Measurements from ENCODE around the gene PRRC2A.
"Not testable (repeated sequence)": the region's sequence is repeated elsewhere in the genome, so short reads cannot be mapped to it uniquely, and the experiment has no call there.

Gene PRRC2A

GRCh38 chr6:31586008-31586407 is 34.5 kb upstream of the PRRC2A start, which contains the start of gene LST1:
TSS of gene LST1 (plus strand) at chr6:31586277. CDS start at chr6:31587300, 1,023 bp downstream.
- no peak for DNase-seq

DNA sequence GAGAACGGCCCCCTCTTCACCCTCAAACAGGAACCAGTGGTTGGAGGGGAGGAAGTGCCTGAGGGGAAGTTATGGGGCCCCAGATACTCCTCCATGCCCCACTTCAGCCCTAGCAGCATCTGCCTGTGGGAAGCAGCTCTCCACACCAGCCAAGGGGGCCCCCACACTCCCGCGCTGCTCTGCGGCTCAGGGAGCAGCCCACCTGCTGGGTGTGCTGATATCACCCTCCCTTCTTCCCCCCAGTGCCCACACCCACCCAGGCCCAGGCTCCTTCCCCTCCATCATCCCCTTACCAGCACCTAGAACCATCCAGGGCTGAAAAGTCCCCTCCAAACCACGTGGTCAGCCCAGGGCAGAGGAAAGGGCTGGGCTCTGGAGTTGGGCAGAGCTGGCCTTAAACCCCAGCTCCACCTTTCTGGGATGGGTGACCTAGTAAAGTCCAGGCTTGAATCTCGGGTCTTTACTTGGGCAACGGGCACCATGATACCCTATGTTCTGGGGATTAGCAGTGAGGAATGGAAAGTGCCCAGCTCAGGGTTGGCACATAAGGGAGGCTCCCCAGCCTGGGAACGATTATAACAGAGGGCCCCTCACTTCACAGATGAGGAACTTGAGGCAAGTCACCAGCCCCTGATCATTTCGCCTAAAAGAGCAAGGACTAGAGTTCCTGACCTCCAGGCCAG is 33.8 kb upstream of the PRRC2A start:
- no peak for DNase-seq

- no peak for DNase-seq
Measured at GRCh38 chr6:31587791-31588777, 32.4 kb upstream of the PRRC2A start.

- DNase-seq, result no peak
Measured at GRCh38 chr6:31588871-31589650, 31.5 kb upstream of the PRRC2A start.

- DNase-seq, result not testable (repeated sequence)
Measured at GRCh38 chr6:31590691-31591090, 29.8 kb upstream of the PRRC2A start.

DNA sequence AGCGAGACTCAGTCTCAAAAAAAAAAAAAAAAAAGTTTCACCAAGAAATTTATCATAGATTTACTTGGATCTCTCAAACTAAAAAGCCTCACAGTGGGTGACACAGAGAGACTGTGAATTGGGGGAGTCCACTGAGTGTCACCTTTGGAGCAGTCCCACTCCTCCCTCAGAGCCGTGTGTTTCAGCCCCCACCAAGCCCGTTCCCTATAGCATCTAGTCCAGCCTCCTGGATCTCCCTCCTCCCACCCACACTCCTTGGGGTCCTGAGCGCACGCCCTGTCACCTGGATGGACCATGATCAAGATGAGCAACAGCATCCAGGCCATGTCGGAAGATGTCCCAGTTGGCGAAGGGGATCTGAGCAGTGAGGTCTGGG is 28.1 kb upstream of the PRRC2A start:
- no peak for DNase-seq

GRCh38 chr6:31597006-31597405 is 23.5 kb upstream of the PRRC2A start:
- DNase-seq, result peak; percentile 29

DNA sequence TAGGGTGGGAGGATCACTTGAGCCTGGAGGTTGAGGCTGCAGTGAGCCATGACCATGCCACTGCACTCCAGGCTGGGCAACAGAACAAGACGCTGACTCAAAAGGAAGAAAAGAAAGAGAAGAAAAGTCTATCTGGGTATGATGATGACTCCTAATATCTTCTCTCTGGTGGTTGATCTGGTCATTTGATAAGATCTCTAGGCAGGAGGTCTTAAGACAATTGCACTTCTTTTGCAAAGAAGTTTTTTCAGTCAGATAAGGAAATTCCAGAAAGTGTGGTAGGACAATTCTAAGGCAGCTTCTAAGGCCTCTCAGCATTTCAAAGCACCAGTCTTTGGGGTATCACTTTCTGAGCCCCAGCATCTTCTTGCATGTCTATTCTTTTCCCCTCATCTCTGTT is 13.2 kb upstream of the PRRC2A start:
- no peak for DNase-seq

DNA sequence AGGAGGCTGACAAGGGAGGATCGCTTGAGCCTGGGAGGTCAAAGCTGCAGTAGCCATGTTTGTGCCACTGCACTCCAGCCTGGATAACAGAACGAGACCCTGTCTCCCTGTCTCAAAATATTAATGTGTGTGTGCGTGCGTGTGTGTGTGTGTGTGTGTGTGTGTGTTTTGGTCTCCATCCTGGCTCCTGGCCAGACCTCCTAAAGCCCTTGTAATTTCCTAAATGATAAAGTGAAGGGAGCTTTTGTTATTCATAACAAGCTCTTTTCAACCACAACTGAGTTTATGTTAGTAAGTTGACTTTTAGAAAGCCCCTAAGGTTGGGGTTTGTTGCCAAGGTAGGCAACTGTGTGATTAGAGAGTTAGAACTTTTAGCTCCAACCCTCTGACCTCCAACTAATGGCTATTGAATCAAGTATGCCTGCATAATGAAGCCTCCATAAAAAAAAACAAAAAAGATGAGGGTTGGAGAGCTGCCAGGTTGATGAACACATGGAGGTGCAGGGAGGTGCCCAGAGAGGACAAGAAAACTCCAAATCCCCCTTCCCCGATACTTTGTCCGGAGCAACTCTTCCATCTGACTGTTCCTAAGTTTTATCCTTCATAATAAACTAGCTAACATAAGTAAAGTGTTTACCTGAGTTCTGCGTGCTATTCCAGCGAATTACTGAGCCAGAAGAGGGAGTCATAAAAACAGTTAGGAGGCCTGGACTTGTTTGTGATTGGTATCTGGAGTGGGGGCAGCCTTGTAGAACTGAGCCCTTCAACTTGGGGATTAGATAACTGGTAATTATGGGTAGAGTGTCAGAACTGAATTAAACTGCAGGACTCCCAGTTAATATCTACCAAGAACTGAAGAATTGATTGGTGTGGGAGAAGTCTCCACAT is 10.8 kb upstream of the PRRC2A start:
- no peak for DNase-seq

DNA sequence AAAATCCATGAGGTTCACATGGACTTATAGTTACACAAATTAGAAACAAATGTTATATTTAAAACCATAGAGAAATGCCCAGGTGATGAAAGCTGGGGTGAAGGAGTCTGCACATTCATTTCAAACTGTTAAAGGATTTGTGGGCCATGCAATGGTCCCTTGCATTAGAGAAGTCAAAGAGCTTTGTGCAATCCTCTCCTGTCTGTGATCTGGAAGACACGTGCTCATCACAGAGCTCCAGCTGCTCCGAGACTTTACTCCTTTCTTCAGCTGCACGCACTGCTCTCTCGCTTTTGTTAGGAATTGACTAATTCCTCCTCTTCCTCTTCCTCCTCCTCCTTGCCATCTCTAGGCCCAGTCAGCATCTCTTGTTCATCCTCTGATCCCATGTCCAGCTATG is 9.5 kb upstream of the PRRC2A start:
- DNase-seq, result peak; percentile 10

DNA sequence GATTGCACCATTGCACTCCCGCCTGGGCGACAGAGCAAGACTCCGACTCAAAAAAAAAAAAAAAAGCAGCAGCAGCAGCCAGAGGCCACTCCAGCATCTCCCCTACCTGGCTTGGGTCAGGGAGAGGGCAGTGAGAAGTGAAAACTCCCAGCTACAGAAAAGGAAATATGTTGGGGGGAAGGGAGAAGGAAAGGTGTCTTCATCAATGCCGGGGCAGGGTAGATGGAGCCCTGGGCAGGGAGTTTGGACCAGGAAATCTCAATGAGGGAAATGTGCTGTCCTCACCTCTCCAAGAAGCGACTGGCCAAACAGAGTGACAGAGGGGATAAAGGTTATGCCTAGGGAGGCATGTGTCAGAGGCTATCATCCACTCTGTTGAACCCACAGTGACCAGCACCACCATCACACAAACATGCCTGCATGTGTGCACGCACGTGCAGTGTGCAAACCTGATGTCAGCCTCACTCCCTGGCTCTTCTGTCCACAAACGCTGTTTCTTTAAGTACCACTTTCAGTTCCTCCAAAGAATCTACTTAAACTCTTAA is 6.4 kb upstream of the PRRC2A start:
- DNase-seq, result no peak

DNA sequence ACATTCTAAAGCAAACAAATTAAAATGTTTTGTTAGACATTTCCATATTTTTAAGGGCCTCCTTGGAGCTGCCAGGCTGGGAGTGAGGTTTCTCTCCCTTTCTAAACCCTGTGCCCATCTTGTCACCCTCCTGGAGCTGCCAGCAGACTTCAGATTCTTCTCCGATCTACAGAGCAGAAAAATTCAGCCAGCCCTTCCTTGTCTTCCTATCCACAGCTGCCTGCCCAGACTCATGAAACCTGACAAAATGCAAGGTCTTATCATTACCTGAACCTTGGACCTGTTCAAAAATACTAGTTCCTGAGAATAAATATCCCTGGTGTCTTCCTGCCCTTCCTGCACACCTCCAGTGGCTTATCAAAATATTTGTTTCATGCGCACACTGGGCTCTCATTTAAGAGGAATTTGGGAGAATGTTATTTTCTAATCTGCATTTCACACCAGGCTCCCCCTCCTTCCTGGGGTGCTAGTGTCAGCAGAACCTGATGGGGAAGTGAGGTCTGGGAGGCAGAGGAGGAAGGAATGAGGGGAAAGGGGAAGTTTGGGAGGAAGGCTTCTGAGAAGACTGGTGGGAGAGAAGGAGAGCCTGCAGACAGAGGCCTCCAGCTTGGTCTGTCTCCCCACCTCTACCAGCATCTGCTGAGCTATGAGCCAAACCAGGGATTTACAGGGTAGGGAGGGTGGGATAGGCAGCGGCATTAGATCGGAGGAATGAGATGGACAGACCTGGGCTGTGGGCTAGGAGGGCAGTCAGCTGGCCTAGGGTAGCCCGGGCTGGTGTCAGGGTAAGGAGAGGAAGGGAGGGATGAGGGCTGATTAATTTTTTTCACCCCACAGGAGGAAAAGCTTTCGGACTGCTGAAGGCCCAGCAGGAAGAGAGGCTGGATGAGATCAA is 5.6 kb upstream of the PRRC2A start, which contains the start of gene AIF1:
Gene AIF1 (plus strand): TSS at position 551 of the 895 bp plus-strand sequence. CDS start 96 bp downstream, at position 647.
- no peak for DNase-seq

GRCh38 chr6:31615748-31616147 is 4.8 kb upstream of the PRRC2A start:
- DNase-seq, result no peak

GRCh38 chr6:31617010-31617409 is 3.5 kb upstream of the PRRC2A start:
- no peak for DNase-seq

- DNase-seq, result peak; percentile 98
Measured at GRCh38 chr6:31619805-31620585, 520 bp upstream of the PRRC2A start.

- no peak for DNase-seq
Measured at GRCh38 chr6:31621320-31621939, 915 bp downstream of the PRRC2A start.

DNA sequence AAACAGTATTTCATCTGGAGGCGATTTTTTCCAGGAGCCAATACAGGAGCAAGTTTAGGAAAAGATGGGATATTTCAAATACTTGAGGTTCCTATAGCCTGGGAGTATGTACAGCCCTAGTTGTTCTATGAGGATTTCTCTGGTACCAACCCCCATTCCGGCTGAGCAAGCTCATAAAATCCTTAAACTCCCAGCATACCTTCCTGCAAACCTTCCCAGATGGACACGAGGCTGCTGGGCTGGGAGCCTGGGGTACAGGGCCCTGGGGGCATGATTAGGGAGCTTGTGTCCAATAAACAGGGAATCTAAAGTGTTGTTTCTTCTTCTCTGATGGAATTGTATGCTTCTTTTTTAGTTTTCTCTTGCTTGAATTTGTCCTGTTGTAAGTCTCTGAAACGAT is 1.5 kb downstream of the PRRC2A start:
- peak; percentile 37 for DNase-seq

DNA sequence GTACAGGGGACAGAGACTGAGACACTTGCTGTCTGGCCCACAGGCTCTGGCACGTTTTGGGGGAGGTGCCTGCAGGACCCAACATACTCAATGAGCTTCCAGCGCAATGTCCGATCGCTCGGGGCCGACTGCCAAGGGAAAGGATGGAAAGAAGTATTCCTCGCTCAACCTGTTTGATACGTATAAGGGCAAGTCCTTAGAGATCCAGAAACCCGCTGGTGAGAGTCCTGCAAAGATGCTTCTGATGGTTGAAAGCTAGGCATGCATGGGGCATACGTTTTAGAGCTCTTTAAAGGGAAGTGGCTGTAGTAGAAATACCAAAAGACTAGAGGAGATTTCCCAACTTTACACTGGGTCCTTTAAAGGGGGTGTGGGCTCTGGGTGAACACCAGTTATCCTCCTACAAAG is 2.2 kb downstream of the PRRC2A start:
- DNase-seq, result no peak

DNA sequence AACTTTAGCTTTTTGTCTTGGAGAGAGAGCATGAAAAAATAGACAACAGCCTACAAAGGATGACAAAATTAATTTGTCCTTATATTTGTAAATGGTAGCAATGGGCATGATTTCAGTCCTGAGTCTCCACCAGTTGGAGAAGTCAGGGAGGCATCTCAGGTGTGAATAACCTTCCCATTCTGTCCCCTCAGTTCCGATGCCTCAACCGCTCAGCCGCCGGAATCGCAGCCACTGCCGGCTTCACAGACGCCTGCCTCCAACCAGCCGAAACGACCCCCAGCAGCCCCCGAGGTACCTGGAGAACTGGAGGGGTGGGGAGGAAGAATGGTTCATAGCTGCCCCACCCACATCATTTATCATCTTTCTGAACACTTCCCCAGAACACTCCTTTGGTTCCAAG is 3.6 kb downstream of the PRRC2A start:
- DNase-seq, result no peak

Data from fibroblast of skin of right quadriceps (primary cell).